HepG2 (cell line): Measurements from ENCODE around the gene GPC3. TPM values are rescaled to one million over a fixed set of nuclear protein-coding genes. Genes with fewer than 3 reads are reported as not detected.

Source experiments
- ATAC-seq: fragments of 200-7000 bp; cut with Tn5 transposase; 3 replicates; pipeline ENCODE4 v1.9.1; 2020; ENCODE audit warnings: mild to moderate bottlenecking, moderate library complexity
- BruUV-seq: library from RNA; stranded (reverse); fragments of 400-500 nt; replicated peaks from 2 replicates; lab custom pipeline; 2021; lab: Mats Ljungman, UMichigan
- CTCF ChIA-PET: fragments of 300-600 bp; formaldehyde crosslinking; extraction: SDS; loops from one replicate; lab custom pipeline; 2021; ENCODE audit warnings: low total read pairs, inconsistent platforms, low intra/inter-chr PET ratio; lab: Yijun Ruan, JAX
- POLR2A ChIA-PET: fragments of 350-600 bp; sonication (Branson Sonifier 250); formaldehyde crosslinking; loops from one replicate; lab custom pipeline; 2020; ENCODE audit warnings: antibody characterized with exemption, inconsistent platforms; lab: Yijun Ruan, JAX
- DNase-seq: peaks from one replicate; pipeline ENCODE4 v3.0.0-alpha.2; 2015; ENCODE audit warnings: low spot score
- FAIRE-seq: peaks from 3 replicates; lab custom pipeline; 2011; peaks lifted over from hg19 to GRCh38; lab: Jason Lieb, UNC
- H2AFZ ChIP-seq: one replicate; pipeline ENCODE4 v1.6.1; 2011; ENCODE audit warnings: low read length, inconsistent platforms
- H3K27ac ChIP-seq: fragments of 300-600 bp; 3 replicates; pipeline ENCODE4 v1.8.0; 2011; ENCODE audit warnings: mixed run types, mild to moderate bottlenecking, mixed read lengths, low read length, inconsistent platforms; ENCODE audit not compliant: insufficient read depth; ENCODE audit errors: extremely low read length
- H3K27me3 ChIP-seq, 2 experiments: fragments of 200-600 bp in 1 of 2; 2 replicates in 1 of 2; 3 replicates in 1 of 2; pipeline versions ENCODE4 v1.6.0 to v1.8.0; 2011; ENCODE audit warnings: low read length in 2 of 2, mild to moderate bottlenecking in 2 of 2, moderate library complexity in 2 of 2, inconsistent platforms in 1 of 2; ENCODE audit not compliant: insufficient read depth in 2 of 2, control insufficient read depth in 1 of 2
- H3K36me3 ChIP-seq, 2 experiments: fragments of 200-600 bp in 1 of 2; replicated peaks in 1 of 2; 2 replicates in 1 of 2; 3 replicates in 1 of 2; pipeline versions ENCODE4 v1.5.1 to v1.8.0; 2011; ENCODE audit warnings: low read length in 2 of 2, inconsistent platforms in 1 of 2; ENCODE audit not compliant: insufficient read depth in 2 of 2, control insufficient read depth in 1 of 2
- H3K4me1 ChIP-seq: 2 replicates; pipeline ENCODE4 v1.5.1; 2012; ENCODE audit warnings: low read length, inconsistent platforms; ENCODE audit not compliant: insufficient read depth
- H3K4me2 ChIP-seq: 2 replicates; pipeline ENCODE4 v1.6.0; 2011; ENCODE audit warnings: low read depth, low read length, inconsistent platforms
- H3K4me3 ChIP-seq, 3 experiments: fragments of 200-600 bp in 1 of 3; sonication (generic), shearing (Covaris generic) in 1 of 3; replicated peaks in 1 of 3; 2 replicates each; pipeline ENCODE4 v1.5.1; 2011 to 2016; ENCODE audit warnings: low read length in 3 of 3, inconsistent platforms in 2 of 3, low read depth in 2 of 3, mild to moderate bottlenecking in 2 of 3, control low read depth in 1 of 3, mixed read lengths in 1 of 3; ENCODE audit not compliant: insufficient read depth in 1 of 3
- H3K79me2 ChIP-seq: one replicate; pipeline ENCODE4 v1.6.1; 2011; ENCODE audit warnings: low read length, inconsistent platforms; ENCODE audit not compliant: insufficient read depth
- H3K9ac ChIP-seq: 2 replicates; pipeline ENCODE4 v1.6.0; 2011; ENCODE audit warnings: mild to moderate bottlenecking, low read depth, low read length, inconsistent platforms; ENCODE audit not compliant: insufficient read depth
- H3K9me3 ChIP-seq: 2 replicates; pipeline ENCODE4 v1.5.1; 2012; ENCODE audit warnings: mild to moderate bottlenecking, low read length
- H4K20me1 ChIP-seq: 2 replicates; pipeline ENCODE4 v1.6.0; 2011; ENCODE audit warnings: inconsistent platforms, mild to moderate bottlenecking, low read length, moderate library complexity; ENCODE audit not compliant: insufficient read depth
- CHCHD3 ChIP-seq: sonication (generic); formaldehyde crosslinking; IDR thresholded peaks from 2 replicates; pipeline ENCODE4 v1.8.0; 2022; ENCODE audit warnings: mild to moderate bottlenecking, missing genetic modification reagents, moderate library complexity
- EP300 ChIP-seq, 3 experiments: sonication (generic) in 1 of 3; formaldehyde crosslinking in 1 of 3; IDR thresholded peaks; 2 replicates each; pipeline versions ENCODE4 v1.5.1 to v1.6.1; 2011 to 2020; ENCODE audit warnings: low read depth in 2 of 3, low read length in 2 of 3, borderline replicate concordance in 1 of 3, improper control_type of control experiment in 1 of 3, mild to moderate bottlenecking in 1 of 3, missing genetic modification reagents in 1 of 3, moderate library complexity in 1 of 3
- FOXA1 ChIP-seq, 2 experiments: fragments of 450-650 bp in 1 of 2; sonication (generic) in 1 of 2; formaldehyde crosslinking in 1 of 2; IDR thresholded peaks; 2 replicates each; pipeline versions ENCODE4 v1.4.0 to v1.6.1; 2016 to 2020; ENCODE audit warnings: missing genetic modification reagents in 1 of 2
- GATAD2A ChIP-seq: IDR thresholded peaks from 2 replicates; pipeline ENCODE4 v1.6.1; 2016
- HNRNPL ChIP-seq: fragments of 200-400 bp; formaldehyde crosslinking; IDR thresholded peaks from 2 replicates; pipeline ENCODE4 v1.6.1; 2017; ENCODE audit warnings: mild to moderate bottlenecking, low read depth, low read length
- NCOA2 ChIP-seq: sonication (generic); formaldehyde crosslinking; IDR thresholded peaks from 2 replicates; pipeline ENCODE4 v1.8.0; 2022; ENCODE audit warnings: inconsistent platforms
- SALL1 ChIP-seq: sonication (generic); formaldehyde crosslinking; IDR thresholded peaks from 2 replicates; pipeline ENCODE4 v1.8.0; 2022; ENCODE audit warnings: mild to moderate bottlenecking, missing genetic modification reagents
- SOX13 ChIP-seq, 3 experiments: fragments of 450-650 bp in 1 of 3; sonication (generic) in 1 of 3; formaldehyde crosslinking in 1 of 3; IDR thresholded peaks in 2 of 3; conservative IDR thresholded peaks in 1 of 3; 2 replicates each; pipeline versions ENCODE4 v1.5.0 to v1.6.1; 2016 to 2020; ENCODE audit warnings: antibody characterized with exemption in 1 of 3, mild to moderate bottlenecking in 1 of 3, missing compliant biosample characterization in 1 of 3, missing genetic modification reagents in 1 of 3, moderate library complexity in 1 of 3
- SOX5 ChIP-seq: IDR thresholded peaks from 2 replicates; pipeline ENCODE4 v1.6.1; 2016; ENCODE audit warnings: borderline replicate concordance
- SOX6 ChIP-seq, 2 experiments: fragments of 450-650 bp in 1 of 2; sonication (generic) in 1 of 2; formaldehyde crosslinking in 1 of 2; IDR thresholded peaks; 2 replicates each; pipeline versions ENCODE4 v1.4.0 to v1.6.1; 2017 to 2020; ENCODE audit warnings: antibody characterized with exemption in 1 of 2, mild to moderate bottlenecking in 1 of 2, missing genetic modification reagents in 1 of 2
- TBX2 ChIP-seq: sonication (generic); formaldehyde crosslinking; IDR thresholded peaks from 2 replicates; pipeline ENCODE4 v1.5.0; 2020; ENCODE audit warnings: missing genetic modification reagents, mild to moderate bottlenecking, borderline replicate concordance
- TBX3 ChIP-seq: fragments of 450-650 bp; IDR thresholded peaks from 2 replicates; pipeline ENCODE4 v1.6.1; 2017; ENCODE audit warnings: antibody characterized with exemption, mild to moderate bottlenecking, inconsistent platforms, borderline replicate concordance
- ZNF503 ChIP-seq: sonication (generic); formaldehyde crosslinking; IDR thresholded peaks from 2 replicates; pipeline ENCODE4 v1.4.0; 2020; ENCODE audit warnings: missing genetic modification reagents
- ZNF564 ChIP-seq: sonication (generic); formaldehyde crosslinking; IDR thresholded peaks from 2 replicates; pipeline ENCODE4 v1.8.1; 2023; ENCODE audit warnings: mild to moderate bottlenecking, missing genetic modification reagents
- WGBS: methylation state at CpG from one replicate; pipeline ENCODE4 v1.1.6; 2017; ENCODE audit warnings: low lambda C conversion rate; 5-methylcytosine and 5-hydroxymethylcytosine counted together
- in situ Hi-C: cut with HindIII; loops from 2 replicates; pipeline ENCODE4 v1.10.0; 2017; ENCODE audit warnings: low pct_unique_long_range_greater_than_20kb; ENCODE audit not compliant: extremely low pct_ligation_motif_present
- intact Hi-C: fragments of 100-400 bp; cut with micrococcal nuclease; formaldehyde crosslinking; loops from one replicate; pipeline ENCODE4 v1.10.0; 2022; ENCODE audit not compliant: unreplicated experiment
- polyA plus RNA-seq, 8 experiments: library from polyadenylated mRNA; depleted of rRNA in 3 of 8; stranded (reverse) in 7 of 8; unstranded in 1 of 8; fragments of >200 nt; fragmentation: Illumina TruSeq in 4 of 8; extraction: Trizol in 4 of 8; gene quantifications; 2 replicates each; pipeline versions ENCODE4 v1.2.1 to v1.2.3, GENCODE V29; 2011 to 2016; ENCODE audit warnings: low read depth in 4 of 8, missing spikeins in 1 of 8, mixed read lengths in 1 of 8; ENCODE audit not compliant: insufficient read depth in 1 of 8
- total RNA-seq, 5 experiments: library from RNA; depleted of rRNA; stranded (reverse); fragments of >200 nt; fragmentation: Illumina TruSeq; extraction: Trizol; gene quantifications; 2 replicates each; pipeline ENCODE4 v1.2.3, GENCODE V29; 2016; ENCODE audit warnings: low read depth in 1 of 5
- TF ChIP-seq, protein P1 (sequence below): sonication (generic); formaldehyde crosslinking; IDR thresholded peaks from 2 replicates; pipeline ENCODE4 v1.5.1; 2020; ENCODE audit warnings: mild to moderate bottlenecking, missing genetic modification reagents, borderline replicate concordance
- TF ChIP-seq, protein P2 (sequence below): sonication (generic); formaldehyde crosslinking; IDR thresholded peaks from 2 replicates; pipeline ENCODE4 v1.4.0; 2020; ENCODE audit warnings: missing genetic modification reagents

Gene GPC3
- total and polyA plus RNA-seq, 2 of the 13 experiments (the other 11 are each of a cell fraction or from before 2014, with no cell fraction given): 1,799 to 3,263 TPM

DNA sequence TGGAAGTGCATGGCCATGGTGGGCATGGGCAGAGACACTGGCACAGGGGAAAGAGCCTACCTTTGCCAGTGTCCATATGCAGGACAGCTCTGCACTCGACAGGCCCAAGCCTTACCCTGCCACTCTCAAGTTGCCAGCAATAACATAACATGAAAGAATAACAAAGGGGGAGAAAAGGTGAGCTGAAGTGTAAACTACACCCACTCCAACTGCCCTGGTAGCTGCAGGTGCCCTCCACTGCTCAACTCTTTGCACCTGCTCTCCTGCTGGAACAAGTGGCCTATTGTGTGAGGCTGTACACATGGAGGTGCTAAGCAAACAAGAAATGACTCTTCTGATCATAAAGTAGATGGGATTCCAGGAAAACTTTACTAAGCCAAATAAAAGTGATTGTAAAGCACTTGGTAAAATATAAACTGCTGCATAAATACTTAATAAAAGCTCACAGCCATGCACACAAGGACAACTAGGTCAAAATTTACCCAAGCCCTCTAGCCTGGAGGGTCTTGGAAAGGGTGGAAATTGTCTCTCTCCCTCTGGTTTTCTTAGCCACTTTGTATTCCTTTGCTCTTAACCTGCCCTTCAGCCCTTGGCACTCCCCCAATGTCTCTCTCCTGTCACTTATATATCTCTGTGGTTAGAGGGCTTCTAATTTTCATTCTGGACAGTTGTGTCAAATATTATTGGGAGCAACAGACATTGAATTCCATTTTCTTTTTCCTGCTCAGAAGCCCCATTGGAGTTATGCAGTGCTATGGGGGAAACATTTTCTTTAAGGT lies 308.9 kb downstream of the GPC3 start:
- FAIRE-seq (peak; percentile 48), ATAC-seq (peak; percentile 40), DNase-seq (peak; percentile 53)
- Histone ChIP-seq H3K27ac (peak overlapping the region; percentile 63), H4K20me1 (peaks cover 60% of the 10 kb centered on the region), H3K4me3 (no peak overlapping the region), H3K4me1 (peaks cover 81% of the 10 kb centered on the region), H3K9me3 (no peaks in the 10 kb centered on the region), H2AFZ (no peak overlapping the region), H3K27me3 (no peaks in the 10 kb centered on the region), H3K36me3 (peaks cover 4 to 14% of the 10 kb centered on the region in 2 experiments), H3K4me2 (no peak overlapping the region), H3K79me2 (peaks cover 4% of the 10 kb centered on the region), H3K9ac (no peak overlapping the region)
- ChIA-PET POLR2A (no interaction called here), CTCF (no interaction called here)
- intact Hi-C loops: no loop called here
- BruUV-seq: TSS peak; percentile 1
- in situ Hi-C loops: no loop called here
- no CpG with 5 or more reads among the region's 1 CpG for WGBS
- TF ChIP-seq ZNF503 (CRISPR knock-in tag): peak; percentile 18; the same call in 1 of the 2 replicates
- TF ChIP-seq ZNF564 (CRISPR knock-in tag): no peak
- no peak for TF ChIP-seq SOX13 (IDR thresholded peaks at IDR 0.05)
- peak in 1 of 2 experiments; percentile 69; a peak in 2 of 4 replicates for TF ChIP-seq SOX13 (CRISPR knock-in tag; conservative IDR thresholded peaks at IDR 0.05 in 1 of 2, IDR thresholded peaks at IDR 0.05 in 1 of 2)
- TF ChIP-seq NCOA2 (CRISPR knock-in tag): peak; percentile 34; the same call in 1 of the 2 replicates
- TF ChIP-seq, protein P1, sequence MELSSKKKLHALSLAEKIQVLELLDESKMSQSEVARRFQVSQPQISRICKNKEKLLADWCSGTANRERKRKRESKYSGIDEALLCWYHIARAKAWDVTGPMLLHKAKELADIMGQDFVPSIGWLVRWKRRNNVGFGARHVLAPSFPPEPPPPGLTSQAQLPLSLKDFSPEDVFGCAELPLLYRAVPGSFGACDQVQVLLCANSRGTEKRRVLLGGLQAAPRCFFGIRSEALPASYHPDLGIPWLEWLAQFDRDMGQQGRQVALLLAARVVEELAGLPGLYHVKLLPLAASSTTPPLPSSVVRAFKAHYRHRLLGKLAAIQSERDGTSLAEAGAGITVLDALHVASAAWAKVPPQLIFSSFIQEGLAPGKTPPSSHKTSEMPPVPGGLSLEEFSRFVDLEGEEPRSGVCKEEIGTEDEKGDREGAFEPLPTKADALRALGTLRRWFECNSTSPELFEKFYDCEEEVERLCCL (CRISPR knock-in tag): no peak
- no peak for TF ChIP-seq SOX6 (IDR thresholded peaks at IDR 0.05)
- TF ChIP-seq SOX6 (CRISPR knock-in tag; IDR thresholded peaks at IDR 0.05): peak; percentile 43; the same call in 1 of the 2 replicates
- TF ChIP-seq, protein P2, sequence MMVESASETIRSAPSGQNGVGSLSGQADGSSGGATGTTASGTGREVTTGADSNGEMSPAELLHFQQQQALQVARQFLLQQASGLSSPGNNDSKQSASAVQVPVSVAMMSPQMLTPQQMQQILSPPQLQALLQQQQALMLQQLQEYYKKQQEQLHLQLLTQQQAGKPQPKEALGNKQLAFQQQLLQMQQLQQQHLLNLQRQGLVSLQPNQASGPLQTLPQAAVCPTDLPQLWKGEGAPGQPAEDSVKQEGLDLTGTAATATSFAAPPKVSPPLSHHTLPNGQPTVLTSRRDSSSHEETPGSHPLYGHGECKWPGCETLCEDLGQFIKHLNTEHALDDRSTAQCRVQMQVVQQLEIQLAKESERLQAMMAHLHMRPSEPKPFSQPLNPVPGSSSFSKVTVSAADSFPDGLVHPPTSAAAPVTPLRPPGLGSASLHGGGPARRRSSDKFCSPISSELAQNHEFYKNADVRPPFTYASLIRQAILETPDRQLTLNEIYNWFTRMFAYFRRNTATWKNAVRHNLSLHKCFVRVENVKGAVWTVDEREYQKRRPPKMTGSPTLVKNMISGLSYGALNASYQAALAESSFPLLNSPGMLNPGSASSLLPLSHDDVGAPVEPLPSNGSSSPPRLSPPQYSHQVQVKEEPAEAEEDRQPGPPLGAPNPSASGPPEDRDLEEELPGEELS (CRISPR knock-in tag): peak; percentile 43; the same call in 1 of the 2 replicates
- TF ChIP-seq TBX3: peak; percentile 41; the same call in 1 of the 2 replicates
- TF ChIP-seq TBX2 (CRISPR knock-in tag): peak; percentile 83
- TF ChIP-seq GATAD2A (CRISPR knock-in tag): peak; percentile 26; the same call in 1 of the 2 replicates
- peak; percentile 38; the same call in 1 of the 2 replicates for TF ChIP-seq SALL1 (CRISPR knock-in tag)
- TF ChIP-seq EP300 (IDR thresholded peaks at IDR 0.05; ENCODE audit: low read depth in 2 of 2, low read length in 2 of 2): 0 out of 4 replicates have a peak, but pooled peaks of 1 of the 2 experiments have one; percentile 11
- no peak; the same call in 1 of the 2 replicates for TF ChIP-seq EP300 (CRISPR knock-in tag; IDR thresholded peaks at IDR 0.05; ENCODE audit: borderline replicate concordance)
- TF ChIP-seq HNRNPL: peak; percentile 73; the same call in 1 of the 2 replicates
- TF ChIP-seq SOX5 (CRISPR knock-in tag): peak; percentile 64; the same call in 1 of the 2 replicates
- TF ChIP-seq FOXA1 (IDR thresholded peaks at IDR 0.05): no peak
- TF ChIP-seq FOXA1 (CRISPR knock-in tag; IDR thresholded peaks at IDR 0.05): peak; percentile 75
- TF ChIP-seq CHCHD3 (CRISPR knock-in tag): no peak
